ENCODE measurements around the gene RDX. TPM values are rescaled to one million over a fixed set of nuclear protein-coding genes. Genes with fewer than 3 reads are reported as not detected.

RDX gene
- total and polyA plus RNA-seq, 9 of the 15 experiments (the other 6 are each of a cell fraction or from before 2014, with no cell fraction given), result 35.6 to 62.1 (median 54.3) TPM

DNA sequence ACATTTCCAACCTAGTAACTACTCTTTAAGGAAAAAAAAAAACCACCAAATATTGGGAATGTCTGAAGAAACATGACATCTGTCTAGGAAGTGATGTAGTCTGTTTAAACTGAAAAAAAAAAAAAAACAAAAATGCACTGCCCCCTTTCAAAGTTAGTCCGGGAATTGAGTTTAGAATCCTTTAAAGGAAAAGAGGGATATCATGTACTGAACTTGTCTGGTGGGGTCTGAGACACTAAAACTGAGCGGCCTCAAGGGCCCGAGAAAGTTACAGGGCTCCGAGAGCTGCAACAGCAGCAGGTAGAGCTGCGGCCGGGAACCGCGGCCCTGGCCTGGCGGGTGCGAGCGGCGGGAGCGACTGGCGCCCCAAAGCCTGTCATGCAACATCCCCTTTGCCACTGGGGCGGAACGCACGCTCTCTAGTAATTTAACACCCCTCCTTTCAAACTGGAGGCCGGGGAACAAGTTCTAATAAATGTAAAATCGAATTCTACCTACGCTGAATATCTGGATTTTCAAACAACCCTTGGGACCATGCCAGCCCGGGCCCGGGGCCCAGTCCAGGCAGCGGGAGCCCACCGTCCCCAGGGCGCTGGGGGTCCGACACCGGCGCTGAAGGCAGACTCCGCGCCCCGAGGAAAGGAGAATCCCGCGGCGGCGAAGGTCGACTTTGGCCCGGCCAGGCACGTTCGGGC, 736 bp downstream of the RDX start (continued):
- no peak for TF ChIP-seq HNRNPK (IDR thresholded peaks at IDR 0.05; ENCODE audit: low read depth, low read length, poor library complexity, severe bottlenecking)
- no peak for TF ChIP-seq ZBTB12 (CRISPR knock-in tag; IDR thresholded peaks at IDR 0.05)
- no peak for TF ChIP-seq ZC3H11A (IDR thresholded peaks at IDR 0.05; ENCODE audit: low read depth, low read length)
- TF ChIP-seq SRSF9 (IDR thresholded peaks at IDR 0.05; ENCODE audit: borderline replicate concordance, low read depth, low read length), result no peak
- TF ChIP-seq THRAP3 (IDR thresholded peaks at IDR 0.05; ENCODE audit: borderline replicate concordance), result no peak
- TF ChIP-seq, protein P1, sequence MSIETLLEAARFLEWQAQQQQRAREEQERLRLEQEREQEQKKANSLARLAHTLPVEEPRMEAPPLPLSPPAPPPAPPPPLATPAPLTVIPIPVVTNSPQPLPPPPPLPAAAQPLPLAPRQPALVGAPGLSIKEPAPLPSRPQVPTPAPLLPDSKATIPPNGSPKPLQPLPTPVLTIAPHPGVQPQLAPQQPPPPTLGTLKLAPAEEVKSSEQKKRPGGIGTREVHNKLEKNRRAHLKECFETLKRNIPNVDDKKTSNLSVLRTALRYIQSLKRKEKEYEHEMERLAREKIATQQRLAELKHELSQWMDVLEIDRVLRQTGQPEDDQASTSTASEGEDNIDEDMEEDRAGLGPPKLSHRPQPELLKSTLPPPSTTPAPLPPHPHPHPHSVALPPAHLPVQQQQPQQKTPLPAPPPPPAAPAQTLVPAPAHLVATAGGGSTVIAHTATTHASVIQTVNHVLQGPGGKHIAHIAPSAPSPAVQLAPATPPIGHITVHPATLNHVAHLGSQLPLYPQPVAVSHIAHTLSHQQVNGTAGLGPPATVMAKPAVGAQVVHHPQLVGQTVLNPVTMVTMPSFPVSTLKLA (conservative IDR thresholded peaks at IDR 0.05), result peak in 1 of 2 experiments; percentile 47; a peak in 1 of 4 replicates
- peak; percentile 13 for TF ChIP-seq PHF20 (IDR thresholded peaks at IDR 0.05; ENCODE audit: partially characterized antibody)
- TF ChIP-seq ZNF707 (CRISPR knock-in tag; conservative IDR thresholded peaks at IDR 0.05), result no peak
- no peak for TF ChIP-seq BRF1 (IDR thresholded peaks at IDR 0.05; ENCODE audit: borderline replicate concordance, extremely low read depth, insufficient read length)
- no peak for TF ChIP-seq NR2F6 (CRISPR knock-in tag; IDR thresholded peaks at IDR 0.05)
- TF ChIP-seq SIN3A (IDR thresholded peaks at IDR 0.05; ENCODE audit: borderline replicate concordance in 2 of 2, control insufficient read depth in 1 of 2, low read depth in 2 of 2, low read length in 2 of 2), result peak in 1 of 2 experiments; percentile 33; a peak in 2 of 4 replicates
- TF ChIP-seq SNIP1 (IDR thresholded peaks at IDR 0.05; ENCODE audit: low read depth), result no peak
- TF ChIP-seq KAT8 (IDR thresholded peaks at IDR 0.05; ENCODE audit: low read depth), result no peak
- no peak for TF ChIP-seq ZNF764 (CRISPR knock-in tag; IDR thresholded peaks at IDR 0.05; ENCODE audit: low read depth)
- TF ChIP-seq ZSCAN29 (IDR thresholded peaks at IDR 0.05), result no peak
- no peak for TF ChIP-seq KLF10 (CRISPR knock-in tag; IDR thresholded peaks at IDR 0.05)
- no peak for TF ChIP-seq ZZZ3 (IDR thresholded peaks at IDR 0.05)
- TF ChIP-seq CREM (IDR thresholded peaks at IDR 0.05; ENCODE audit: low read depth), result no peak
- no peak for TF ChIP-seq GTF2A2 (tag; IDR thresholded peaks at IDR 0.05)
- TF ChIP-seq, protein P2, sequence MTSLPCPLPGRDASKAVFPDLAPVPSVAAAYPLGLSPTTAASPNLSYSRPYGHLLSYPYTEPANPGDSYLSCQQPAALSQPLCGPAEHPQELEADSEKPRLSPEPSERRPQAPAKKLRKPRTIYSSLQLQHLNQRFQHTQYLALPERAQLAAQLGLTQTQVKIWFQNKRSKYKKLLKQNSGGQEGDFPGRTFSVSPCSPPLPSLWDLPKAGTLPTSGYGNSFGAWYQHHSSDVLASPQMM (CRISPR knock-in tag; IDR thresholded peaks at IDR 0.05), result no peak
- TF ChIP-seq ZNF12 (CRISPR knock-in tag; IDR thresholded peaks at IDR 0.05), result 0 out of 2 replicates have a peak, but pooled peaks have one; percentile 19
- TF ChIP-seq, protein P3, sequence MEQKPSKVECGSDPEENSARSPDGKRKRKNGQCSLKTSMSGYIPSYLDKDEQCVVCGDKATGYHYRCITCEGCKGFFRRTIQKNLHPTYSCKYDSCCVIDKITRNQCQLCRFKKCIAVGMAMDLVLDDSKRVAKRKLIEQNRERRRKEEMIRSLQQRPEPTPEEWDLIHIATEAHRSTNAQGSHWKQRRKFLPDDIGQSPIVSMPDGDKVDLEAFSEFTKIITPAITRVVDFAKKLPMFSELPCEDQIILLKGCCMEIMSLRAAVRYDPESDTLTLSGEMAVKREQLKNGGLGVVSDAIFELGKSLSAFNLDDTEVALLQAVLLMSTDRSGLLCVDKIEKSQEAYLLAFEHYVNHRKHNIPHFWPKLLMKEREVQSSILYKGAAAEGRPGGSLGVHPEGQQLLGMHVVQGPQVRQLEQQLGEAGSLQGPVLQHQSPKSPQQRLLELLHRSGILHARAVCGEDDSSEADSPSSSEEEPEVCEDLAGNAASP (IDR thresholded peaks at IDR 0.05), result no peak
- TF ChIP-seq EP400 (IDR thresholded peaks at IDR 0.05), result 0 out of 2 replicates have a peak, but pooled peaks have one; percentile 15
- TF ChIP-seq ADNP (tag; IDR thresholded peaks at IDR 0.05), result no peak

All from K562 (cell line).